Epithelial cell of umbilical artery (primary cell): ENCODE measurements around the gene MMP14. TPM values are rescaled to one million over a fixed set of nuclear protein-coding genes. Genes with fewer than 3 reads are reported as not detected.

Experiments used
- total RNA-seq: library from RNA; depleted of rRNA; stranded (reverse); fragments of >200 nt; gene quantifications from 2 replicates; pipeline ENCODE4 v1.2.3, GENCODE V29; 2014

MMP14 gene
- 251 and 265 TPM in 2 replicates for total RNA-seq

DNA sequence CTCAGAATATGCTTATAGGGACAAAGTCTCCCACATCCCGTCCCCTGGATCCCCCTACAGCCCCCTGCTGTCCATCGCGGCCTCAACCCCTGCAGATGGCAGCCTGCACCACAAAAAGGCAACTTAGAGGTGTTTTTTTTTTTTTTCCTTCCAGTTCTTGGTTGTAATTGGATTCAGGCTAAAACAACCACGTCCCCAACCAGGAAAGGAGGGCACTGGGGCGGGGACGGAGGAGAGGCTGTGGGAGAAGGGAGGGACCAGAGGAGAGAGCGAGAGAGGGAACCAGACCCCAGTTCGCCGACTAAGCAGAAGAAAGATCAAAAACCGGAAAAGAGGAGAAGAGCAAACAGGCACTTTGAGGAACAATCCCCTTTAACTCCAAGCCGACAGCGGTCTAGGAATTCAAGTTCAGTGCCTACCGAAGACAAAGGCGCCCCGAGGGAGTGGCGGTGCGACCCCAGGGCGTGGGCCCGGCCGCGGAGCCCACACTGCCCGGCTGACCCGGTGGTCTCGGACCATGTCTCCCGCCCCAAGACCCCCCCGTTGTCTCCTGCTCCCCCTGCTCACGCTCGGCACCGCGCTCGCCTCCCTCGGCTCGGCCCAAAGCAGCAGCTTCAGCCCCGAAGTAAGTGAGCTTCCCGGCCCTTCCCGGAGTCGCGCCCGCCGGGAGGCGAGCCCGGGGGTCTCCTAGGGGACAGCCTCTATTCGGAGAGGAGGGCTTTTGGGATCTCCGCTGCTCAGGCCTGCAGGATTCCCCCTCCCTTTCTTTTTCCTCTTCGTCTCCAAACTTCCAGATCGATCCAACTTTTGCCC, at the start of gene MMP14:
MMP14 (plus strand) TSS at position 285 of the 813 bp plus-strand sequence; CDS start at position 518, 233 bp downstream.

DNA sequence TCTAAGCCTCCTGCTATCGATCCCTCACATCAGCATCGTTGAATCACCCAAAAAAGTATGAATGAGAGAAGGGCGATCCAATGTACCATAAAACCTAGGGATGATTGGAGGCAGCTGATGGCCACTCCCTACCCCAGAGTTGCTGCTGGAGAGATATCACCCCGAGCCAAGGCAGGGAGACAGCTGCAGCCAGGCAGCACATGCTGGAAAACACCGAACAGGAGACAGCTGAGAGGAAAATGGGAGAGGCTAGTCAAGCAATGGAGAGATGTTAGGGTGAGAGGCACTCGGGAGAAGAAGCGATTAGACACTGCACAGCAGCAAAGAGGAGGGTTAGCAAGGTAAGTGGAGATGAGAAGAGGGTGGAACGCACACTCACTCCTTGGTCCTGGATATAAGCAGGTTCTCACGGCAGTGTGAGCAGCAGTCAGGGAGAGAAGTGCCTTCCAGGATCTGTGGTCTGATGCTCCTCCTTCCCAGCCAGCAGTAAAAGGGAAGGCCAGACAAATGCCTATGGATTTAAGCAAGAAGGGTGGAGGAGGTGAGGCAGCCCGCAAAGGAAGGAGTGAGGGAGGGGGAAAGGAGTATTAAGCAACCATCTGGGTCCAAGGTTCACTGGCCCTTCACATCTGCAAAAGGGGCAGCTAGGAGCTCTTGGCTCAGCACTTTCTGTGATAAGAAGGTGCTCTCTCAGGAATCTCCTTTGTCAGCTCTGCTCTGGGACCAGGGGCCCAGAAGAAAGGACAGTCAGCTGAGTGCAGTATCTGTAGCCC, 21.3 kb upstream of the MMP14 start, which contains the start of gene SLC7A7:
SLC7A7 (minus strand) TSS at position 495 of the 773 bp plus-strand sequence. CDS start 2,037 bp downstream, outside the sequence.

DNA sequence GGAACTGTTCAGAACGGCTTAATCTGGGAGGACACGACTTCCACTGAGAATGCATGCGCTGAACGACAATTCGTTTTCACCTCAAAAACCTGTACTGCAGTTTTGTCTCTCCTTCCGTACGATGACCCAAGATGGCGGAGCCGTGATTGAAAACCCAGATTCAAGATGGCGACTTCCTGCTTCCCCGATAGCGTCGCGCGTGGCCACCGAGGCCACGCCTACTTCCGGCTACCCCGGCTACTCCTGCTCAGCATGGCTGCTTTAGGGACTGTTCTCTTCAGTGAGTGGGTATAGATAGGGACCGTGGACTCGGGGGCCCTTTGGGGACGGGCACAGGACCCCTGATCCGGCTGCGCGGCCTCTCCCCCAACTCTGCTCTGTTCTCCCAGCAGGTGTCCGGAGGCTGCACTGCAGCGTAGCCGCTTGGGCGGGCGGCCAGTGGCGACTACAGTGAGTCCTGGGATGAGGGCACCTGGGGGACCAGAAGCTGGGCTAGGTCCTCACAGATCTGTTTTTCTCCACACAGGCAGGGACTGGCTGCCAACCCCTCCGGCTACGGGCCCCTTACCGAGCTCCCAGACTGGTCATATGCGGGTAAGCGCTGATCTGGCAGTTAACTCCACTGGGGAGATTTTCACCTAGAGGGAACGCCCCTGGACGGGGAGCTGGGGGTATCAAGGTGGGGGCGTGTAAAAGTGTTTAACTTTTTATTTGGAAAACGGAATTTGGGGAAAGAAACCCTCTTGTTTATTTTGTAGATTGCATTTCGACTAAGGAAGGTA, 6.5 kb upstream of the MMP14 start, which contains the start of gene MRPL52:
MRPL52 (plus strand) TSS at position 227 of the 782 bp plus-strand sequence; CDS start at position 253, 26 bp downstream.

DNA sequence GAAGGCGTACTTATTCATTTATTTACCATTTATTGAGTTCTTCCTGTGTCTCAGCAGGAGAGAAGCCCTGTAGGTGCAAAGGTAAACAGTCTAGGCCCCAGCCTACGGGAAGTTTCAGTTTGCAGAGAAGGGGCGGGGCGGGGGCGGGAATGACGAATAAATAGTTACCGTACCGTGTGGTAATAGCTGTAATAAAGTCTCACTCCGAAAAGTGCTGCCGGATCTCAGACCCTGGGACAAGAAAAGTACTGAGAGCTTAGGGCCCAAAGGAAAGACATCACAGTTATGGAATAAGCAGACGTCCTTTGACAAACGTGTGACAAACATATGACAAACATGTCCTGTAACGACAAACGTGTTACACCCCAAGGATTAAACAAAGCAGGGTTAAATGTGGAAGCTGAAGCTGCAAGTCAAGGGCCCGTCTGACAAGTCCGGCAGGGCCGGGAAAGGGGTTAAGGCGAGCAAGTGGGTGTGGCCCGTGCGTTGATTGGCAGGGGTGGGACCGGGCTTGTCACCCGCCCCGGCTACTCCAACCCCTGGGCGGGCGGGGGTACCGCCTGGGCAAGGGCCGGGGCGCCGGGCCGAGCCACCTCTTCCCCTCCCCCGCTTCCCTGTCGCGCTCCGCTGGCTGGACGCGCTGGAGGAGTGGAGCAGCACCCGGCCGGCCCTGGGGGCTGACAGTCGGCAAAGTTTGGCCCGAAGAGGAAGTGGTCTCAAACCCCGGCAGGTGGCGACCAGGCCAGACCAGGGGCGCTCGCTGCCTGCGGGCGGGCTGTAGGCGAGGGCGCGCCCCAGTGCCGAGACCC, 35.0 kb downstream of the MMP14 start, which contains the start of gene LRP10:
LRP10 (plus strand) TSS at position 517 of the 809 bp plus-strand sequence. CDS start 564 bp downstream, outside the sequence.

DNA sequence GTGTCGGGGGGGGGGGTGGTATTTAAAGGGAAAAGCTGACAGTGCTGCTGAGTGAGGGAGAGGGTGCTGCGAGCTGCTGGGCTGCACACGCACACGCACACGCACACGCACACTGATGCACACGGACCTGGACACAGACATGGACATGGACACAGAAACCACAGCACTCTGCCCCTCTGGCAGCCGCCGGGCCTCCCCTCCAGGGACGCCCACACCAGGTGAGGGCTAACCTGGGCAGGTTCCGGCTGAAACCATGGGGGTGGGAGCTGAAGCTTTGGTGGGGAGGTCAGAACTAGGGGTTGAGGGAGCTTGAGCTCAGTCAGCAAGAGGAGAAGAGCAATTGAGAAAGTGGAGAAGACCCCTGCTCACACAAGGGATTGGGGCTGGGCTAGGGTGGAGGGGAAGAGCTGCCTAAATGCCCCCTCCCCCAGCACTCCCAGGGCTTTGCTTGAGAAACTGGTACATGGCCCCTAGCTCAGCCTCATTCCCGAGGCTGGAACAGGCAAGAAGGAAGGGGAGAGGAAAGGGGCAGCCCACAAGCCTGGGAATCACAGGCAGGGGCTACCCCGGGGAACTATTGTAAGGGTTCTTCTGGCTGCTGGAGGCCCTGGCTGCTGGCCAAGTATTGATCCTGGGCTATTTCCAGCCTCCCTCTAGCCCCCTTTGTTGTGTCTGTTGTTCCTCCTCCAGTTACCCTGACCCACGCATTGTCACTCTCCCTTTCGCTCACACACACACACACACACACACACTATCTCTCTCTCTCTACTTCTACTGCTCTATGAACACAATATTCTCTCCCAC, 47.0 kb downstream of the MMP14 start, which contains the start of gene REM2:
REM2 (plus strand) TSS at position 50 of the 804 bp plus-strand sequence; CDS start at position 116, 66 bp downstream.

Other genes with a start within 250 kb of the MMP14 start
- gene DAD1, start 247.4 kb upstream of the MMP14 start, total RNA-seq = 364 and 527 TPM in 2 replicates
- gene ABHD4, start 238.3 kb upstream of the MMP14 start, total RNA-seq = 5.5 and 13.2 TPM in 2 replicates
- not detected in 2 replicates for gene OR6J1, start 192.2 kb upstream of the MMP14 start, total RNA-seq
- 57.8 and 90.7 TPM in 2 replicates for gene OXA1L, start 69.9 kb upstream of the MMP14 start, total RNA-seq
- gene SLC7A7, start 21.1 kb upstream of the MMP14 start, total RNA-seq = 10.1 and 23.3 TPM in 2 replicates
- gene MRPL52, start 6.7 kb upstream of the MMP14 start, total RNA-seq = 87.1 and 108 TPM in 2 replicates
- gene LRP10, start 35.2 kb downstream of the MMP14 start, total RNA-seq = 37.5 and 40.0 TPM in 2 replicates
- gene REM2, start 46.6 kb downstream of the MMP14 start, total RNA-seq = under 0.01 TPM in 1 of 2 replicates, not detected in the other
- 53.6 and 188 TPM in 2 replicates for gene RBM23, start 82.6 kb downstream of the MMP14 start, total RNA-seq
- 61.9 and 88.7 TPM in 2 replicates for gene PRMT5, start 92.8 kb downstream of the MMP14 start, total RNA-seq
- gene HAUS4, start 120.5 kb downstream of the MMP14 start, total RNA-seq = 56.8 and 67.9 TPM in 2 replicates
- gene AJUBA, start 146.0 kb downstream of the MMP14 start, total RNA-seq = 53.6 and 89.1 TPM in 2 replicates
- gene C14orf93, start 173.6 kb downstream of the MMP14 start, total RNA-seq = 4.5 and 5.6 TPM in 2 replicates
- gene PSMB5, start 198.3 kb downstream of the MMP14 start, total RNA-seq = 287 and 492 TPM in 2 replicates
- not detected in 2 replicates for gene PSMB11, start 205.6 kb downstream of the MMP14 start, total RNA-seq
- gene CDH24, start 220.9 kb downstream of the MMP14 start, total RNA-seq = 7.5 and 12.5 TPM in 2 replicates